GM23338 (cell line): ENCODE results near the gene GNG12.

Experiments used
- CREB1 ChIP-seq: fragments of 250-450 bp; sonication (Bioruptor Pico); IDR thresholded peaks from 2 replicates; pipeline ENCODE4 v1.5.0; 2020; ENCODE audit warnings: low read depth, mild to moderate bottlenecking, moderate library complexity
- CTCF ChIP-seq, 2 experiments: fragments of 200-600 bp in 1 of 2; sonication (generic) in 1 of 2; conservative IDR thresholded peaks; 2 replicates each; pipeline versions ENCODE4 v1.5.1 to v1.6.1; 2016 to 2017; ENCODE audit warnings: antibody characterized with exemption in 2 of 2, low read depth in 2 of 2, mild to moderate bottlenecking in 2 of 2, moderate library complexity in 1 of 2
- EZH2 ChIP-seq: fragments of 200-600 bp; sonication (generic); IDR thresholded peaks from one replicate; pipeline ENCODE4 v1.8.0; 2017; ENCODE audit warnings: antibody characterized with exemption, mild to moderate bottlenecking, low read depth; ENCODE audit not compliant: unreplicated experiment
- EZH2phosphoT487 ChIP-seq: fragments of 200-600 bp; sonication (generic); IDR thresholded peaks from one replicate; pipeline ENCODE4 v1.8.1; 2018; ENCODE audit warnings: antibody characterized with exemption; ENCODE audit not compliant: unreplicated experiment
- JUNB ChIP-seq: IDR thresholded peaks from one replicate; pipeline ENCODE4 v1.6.1; 2016; ENCODE audit warnings: antibody characterized with exemption; ENCODE audit not compliant: unreplicated experiment
- NANOG ChIP-seq: IDR thresholded peaks from 2 replicates; pipeline ENCODE4 v1.6.1; 2016; ENCODE audit warnings: antibody characterized with exemption, borderline replicate concordance
- POLR2AphosphoS5 ChIP-seq: IDR thresholded peaks from 2 replicates; pipeline ENCODE4 v1.6.1; 2016; ENCODE audit warnings: antibody characterized with exemption, low read depth
- ZNF331 ChIP-seq: fragments of 250-450 bp; sonication (Bioruptor Pico); IDR thresholded peaks from 2 replicates; pipeline ENCODE4 v1.5.0; 2020; ENCODE audit warnings: low read depth, mild to moderate bottlenecking, moderate library complexity
- TF ChIP-seq, protein P1 (sequence below): fragments of 250-450 bp; sonication (Bioruptor Pico); IDR thresholded peaks from 2 replicates; pipeline ENCODE4 v1.5.0; 2020; ENCODE audit warnings: mild to moderate bottlenecking, moderate library complexity
- TF ChIP-seq, protein P2 (sequence below): IDR thresholded peaks from 2 replicates; pipeline ENCODE4 v1.6.1; 2016; ENCODE audit warnings: antibody characterized with exemption

- TF ChIP-seq EZH2phosphoT487 (no peak), CTCF (conservative IDR thresholded peaks at IDR 0.05; ENCODE audit: low read depth in 2 of 2) (peak; percentile 45 to 69), POLR2AphosphoS5 (no peak), CREB1 (CRISPR knock-in tag) (no peak), EZH2 (no peak), JUNB (no peak), NANOG (no peak), ZNF331 (CRISPR knock-in tag) (no peak)
- TF ChIP-seq, protein P1, sequence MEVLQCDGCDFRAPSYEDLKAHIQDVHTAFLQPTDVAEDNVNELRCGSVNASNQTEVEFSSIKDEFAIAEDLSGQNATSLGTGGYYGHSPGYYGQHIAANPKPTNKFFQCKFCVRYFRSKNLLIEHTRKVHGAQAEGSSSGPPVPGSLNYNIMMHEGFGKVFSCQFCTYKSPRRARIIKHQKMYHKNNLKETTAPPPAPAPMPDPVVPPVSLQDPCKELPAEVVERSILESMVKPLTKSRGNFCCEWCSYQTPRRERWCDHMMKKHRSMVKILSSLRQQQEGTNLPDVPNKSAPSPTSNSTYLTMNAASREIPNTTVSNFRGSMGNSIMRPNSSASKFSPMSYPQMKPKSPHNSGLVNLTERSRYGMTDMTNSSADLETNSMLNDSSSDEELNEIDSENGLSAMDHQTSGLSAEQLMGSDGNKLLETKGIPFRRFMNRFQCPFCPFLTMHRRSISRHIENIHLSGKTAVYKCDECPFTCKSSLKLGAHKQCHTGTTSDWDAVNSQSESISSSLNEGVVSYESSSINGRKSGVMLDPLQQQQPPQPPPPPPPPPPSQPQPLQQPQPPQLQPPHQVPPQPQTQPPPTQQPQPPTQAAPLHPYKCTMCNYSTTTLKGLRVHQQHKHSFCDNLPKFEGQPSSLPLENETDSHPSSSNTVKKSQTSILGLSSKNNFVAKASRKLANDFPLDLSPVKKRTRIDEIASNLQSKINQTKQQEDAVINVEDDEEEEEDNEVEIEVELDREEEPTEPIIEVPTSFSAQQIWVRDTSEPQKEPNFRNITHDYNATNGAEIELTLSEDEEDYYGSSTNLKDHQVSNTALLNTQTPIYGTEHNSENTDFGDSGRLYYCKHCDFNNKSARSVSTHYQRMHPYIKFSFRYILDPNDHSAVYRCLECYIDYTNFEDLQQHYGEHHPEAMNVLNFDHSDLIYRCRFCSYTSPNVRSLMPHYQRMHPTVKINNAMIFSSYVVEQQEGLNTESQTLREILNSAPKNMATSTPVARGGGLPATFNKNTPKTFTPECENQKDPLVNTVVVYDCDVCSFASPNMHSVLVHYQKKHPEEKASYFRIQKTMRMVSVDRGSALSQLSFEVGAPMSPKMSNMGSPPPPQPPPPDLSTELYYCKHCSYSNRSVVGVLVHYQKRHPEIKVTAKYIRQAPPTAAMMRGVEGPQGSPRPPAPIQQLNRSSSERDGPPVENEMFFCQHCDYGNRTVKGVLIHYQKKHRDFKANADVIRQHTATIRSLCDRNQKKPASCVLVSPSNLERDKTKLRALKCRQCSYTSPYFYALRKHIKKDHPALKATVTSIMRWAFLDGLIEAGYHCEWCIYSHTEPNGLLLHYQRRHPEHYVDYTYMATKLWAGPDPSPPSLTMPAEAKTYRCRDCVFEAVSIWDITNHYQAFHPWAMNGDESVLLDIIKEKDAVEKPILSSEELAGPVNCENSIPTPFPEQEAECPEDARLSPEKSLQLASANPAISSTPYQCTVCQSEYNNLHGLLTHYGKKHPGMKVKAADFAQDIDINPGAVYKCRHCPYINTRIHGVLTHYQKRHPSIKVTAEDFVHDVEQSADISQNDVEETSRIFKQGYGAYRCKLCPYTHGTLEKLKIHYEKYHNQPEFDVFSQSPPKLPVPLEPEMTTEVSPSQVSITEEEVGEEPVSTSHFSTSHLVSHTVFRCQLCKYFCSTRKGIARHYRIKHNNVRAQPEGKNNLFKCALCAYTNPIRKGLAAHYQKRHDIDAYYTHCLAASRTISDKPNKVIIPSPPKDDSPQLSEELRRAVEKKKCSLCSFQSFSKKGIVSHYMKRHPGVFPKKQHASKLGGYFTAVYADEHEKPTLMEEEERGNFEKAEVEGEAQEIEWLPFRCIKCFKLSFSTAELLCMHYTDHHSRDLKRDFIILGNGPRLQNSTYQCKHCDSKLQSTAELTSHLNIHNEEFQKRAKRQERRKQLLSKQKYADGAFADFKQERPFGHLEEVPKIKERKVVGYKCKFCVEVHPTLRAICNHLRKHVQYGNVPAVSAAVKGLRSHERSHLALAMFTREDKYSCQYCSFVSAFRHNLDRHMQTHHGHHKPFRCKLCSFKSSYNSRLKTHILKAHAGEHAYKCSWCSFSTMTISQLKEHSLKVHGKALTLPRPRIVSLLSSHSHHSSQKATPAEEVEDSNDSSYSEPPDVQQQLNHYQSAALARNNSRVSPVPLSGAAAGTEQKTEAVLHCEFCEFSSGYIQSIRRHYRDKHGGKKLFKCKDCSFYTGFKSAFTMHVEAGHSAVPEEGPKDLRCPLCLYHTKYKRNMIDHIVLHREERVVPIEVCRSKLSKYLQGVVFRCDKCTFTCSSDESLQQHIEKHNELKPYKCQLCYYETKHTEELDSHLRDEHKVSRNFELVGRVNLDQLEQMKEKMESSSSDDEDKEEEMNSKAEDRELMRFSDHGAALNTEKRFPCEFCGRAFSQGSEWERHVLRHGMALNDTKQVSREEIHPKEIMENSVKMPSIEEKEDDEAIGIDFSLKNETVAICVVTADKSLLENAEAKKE (CRISPR knock-in tag) = no peak
- TF ChIP-seq, protein P2, sequence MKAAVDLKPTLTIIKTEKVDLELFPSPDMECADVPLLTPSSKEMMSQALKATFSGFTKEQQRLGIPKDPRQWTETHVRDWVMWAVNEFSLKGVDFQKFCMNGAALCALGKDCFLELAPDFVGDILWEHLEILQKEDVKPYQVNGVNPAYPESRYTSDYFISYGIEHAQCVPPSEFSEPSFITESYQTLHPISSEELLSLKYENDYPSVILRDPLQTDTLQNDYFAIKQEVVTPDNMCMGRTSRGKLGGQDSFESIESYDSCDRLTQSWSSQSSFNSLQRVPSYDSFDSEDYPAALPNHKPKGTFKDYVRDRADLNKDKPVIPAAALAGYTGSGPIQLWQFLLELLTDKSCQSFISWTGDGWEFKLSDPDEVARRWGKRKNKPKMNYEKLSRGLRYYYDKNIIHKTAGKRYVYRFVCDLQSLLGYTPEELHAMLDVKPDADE = no peak
Observed at GRCh38 chr1:67850151-67850551, 16.9 kb upstream of the GNG12 start.
